ENCODE measurements around the gene ADSS2. TPM values are rescaled to one million over a fixed set of nuclear protein-coding genes. Genes with fewer than 3 reads are reported as not detected.
"Not testable (repeated sequence)": the region's sequence is repeated elsewhere in the genome, so short reads cannot be mapped to it uniquely, and the experiment has no call there.

ADSS2 gene
- total RNA-seq, 4 donors from 2014 or later = 8.0 to 18.4 (median 9.9) TPM

DNA sequence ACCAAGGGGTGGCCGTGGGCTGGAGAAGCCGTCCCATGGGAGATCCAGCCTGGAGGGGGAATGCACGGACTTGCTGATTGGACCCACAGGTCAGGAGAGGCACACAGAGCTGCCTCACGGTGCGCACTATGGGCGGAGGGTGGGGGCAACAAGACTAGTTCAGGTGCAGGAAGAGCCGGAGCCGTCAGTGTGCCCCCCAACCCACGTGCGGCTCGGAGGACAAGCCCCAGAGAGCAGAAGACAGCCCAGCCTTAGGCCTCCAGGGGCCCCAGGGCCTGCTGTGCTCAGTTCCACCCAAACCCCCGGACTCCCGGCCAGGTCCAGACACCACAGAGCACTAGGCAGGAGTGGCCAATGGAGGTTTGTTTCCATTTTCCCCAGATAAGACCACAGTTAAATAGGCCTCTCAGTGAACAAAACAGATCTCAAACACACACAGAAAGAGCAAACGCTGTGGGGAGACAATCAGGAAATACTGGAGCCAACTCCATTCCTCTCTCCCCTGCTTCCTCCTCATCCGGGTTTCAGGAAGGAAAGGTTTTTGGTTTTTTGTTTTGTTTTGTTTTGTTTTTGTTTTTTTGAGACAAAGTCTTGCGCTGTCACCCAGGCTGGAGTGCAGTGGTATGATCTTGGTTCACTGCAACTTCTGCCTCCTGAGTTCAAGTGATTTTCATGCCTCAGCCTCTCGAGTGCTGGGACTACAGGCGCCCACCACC lies 84.2 kb downstream of the ADSS2 start:
- ATAC-seq (no peak), DNase-seq (no peak)
- intact Hi-C loops (cut with DNase I; ENCODE audit: low total_unique reads) (no loop called here), in situ Hi-C loops (cut with MboI; ENCODE audit: low sequenced_read_pairs in 4 of 4) (no loop called here)
- no peaks in the 10 kb centered on the region for H3K4me1 ChIP-seq
- TF ChIP-seq, protein P1, sequence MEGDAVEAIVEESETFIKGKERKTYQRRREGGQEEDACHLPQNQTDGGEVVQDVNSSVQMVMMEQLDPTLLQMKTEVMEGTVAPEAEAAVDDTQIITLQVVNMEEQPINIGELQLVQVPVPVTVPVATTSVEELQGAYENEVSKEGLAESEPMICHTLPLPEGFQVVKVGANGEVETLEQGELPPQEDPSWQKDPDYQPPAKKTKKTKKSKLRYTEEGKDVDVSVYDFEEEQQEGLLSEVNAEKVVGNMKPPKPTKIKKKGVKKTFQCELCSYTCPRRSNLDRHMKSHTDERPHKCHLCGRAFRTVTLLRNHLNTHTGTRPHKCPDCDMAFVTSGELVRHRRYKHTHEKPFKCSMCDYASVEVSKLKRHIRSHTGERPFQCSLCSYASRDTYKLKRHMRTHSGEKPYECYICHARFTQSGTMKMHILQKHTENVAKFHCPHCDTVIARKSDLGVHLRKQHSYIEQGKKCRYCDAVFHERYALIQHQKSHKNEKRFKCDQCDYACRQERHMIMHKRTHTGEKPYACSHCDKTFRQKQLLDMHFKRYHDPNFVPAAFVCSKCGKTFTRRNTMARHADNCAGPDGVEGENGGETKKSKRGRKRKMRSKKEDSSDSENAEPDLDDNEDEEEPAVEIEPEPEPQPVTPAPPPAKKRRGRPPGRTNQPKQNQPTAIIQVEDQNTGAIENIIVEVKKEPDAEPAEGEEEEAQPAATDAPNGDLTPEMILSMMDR (IDR thresholded peaks at IDR 0.05 in 4 of 5, conservative IDR thresholded peaks at IDR 0.05 in 1 of 5) = no peak
- TF ChIP-seq POLR2A (IDR thresholded peaks at IDR 0.05) = no peak
- H3K27me3 ChIP-seq = no peaks in the 10 kb centered on the region
- H3K9me3 ChIP-seq = no peaks in the 10 kb centered on the region
- H3K4me3 ChIP-seq = no peak overlapping the region
- H3K27ac ChIP-seq = no peak overlapping the region
- H3K36me3 ChIP-seq = no peaks in the 10 kb centered on the region

DNA sequence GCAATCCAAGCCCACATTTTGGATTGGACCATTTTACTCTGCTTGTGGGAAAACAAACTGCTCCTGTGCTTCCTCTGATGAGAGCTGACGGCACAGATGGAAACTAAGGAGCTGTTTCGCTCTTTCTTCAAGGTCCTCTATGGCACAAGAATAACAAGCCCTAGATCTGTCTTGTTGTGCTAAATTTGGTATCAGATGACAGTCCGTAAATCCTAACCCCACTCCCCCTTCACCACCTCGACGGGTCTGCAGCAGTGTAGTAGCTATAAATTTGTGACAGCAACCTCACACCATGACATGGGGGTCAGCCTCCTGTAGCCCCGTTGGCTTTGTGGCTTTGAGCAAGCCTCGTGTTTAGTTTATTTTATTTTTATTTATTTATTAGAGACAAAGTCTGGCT lies 85.9 kb downstream of the ADSS2 start:
- no peak for ATAC-seq
- no peak overlapping the region for H3K4me3 ChIP-seq
- in situ Hi-C loops (cut with MboI; ENCODE audit: low sequenced_read_pairs in 4 of 4) = no loop called here

DNA sequence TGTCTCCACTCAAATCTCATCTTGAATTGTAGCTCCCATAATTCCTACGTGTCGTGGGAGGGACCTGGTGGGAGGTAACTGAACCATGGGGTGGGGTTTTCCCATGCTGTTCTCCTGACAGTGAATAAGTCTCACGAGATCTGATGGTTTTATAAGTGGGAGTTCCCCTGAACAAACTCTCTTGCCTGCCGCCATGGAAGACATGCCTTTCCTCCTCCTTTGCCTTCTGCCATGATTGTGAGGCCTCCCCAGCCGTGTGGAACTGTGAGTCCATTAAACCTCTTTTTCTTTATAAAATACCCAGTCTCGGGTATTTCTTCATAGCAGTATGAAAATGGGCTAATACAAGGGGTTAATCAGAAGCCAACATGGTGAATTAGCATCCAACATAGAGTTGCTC lies 86.4 kb downstream of the ADSS2 start:
- H3K27me3 ChIP-seq, DNase-seq: not testable (repeated sequence)

More for the DNA sequence above, 85.9 kb downstream of the ADSS2 start:
- Histone ChIP-seq H3K27me3 (no peaks in the 10 kb centered on the region), H3K36me3 (no peaks in the 10 kb centered on the region), H3K27ac (no peak overlapping the region), H3K4me1 (no peaks in the 10 kb centered on the region), H3K9me3 (no peaks in the 10 kb centered on the region)
- DNase-seq = no peak
- intact Hi-C loops (cut with DNase I; ENCODE audit: low total_unique reads) = no loop called here
- TF ChIP-seq POLR2A (IDR thresholded peaks at IDR 0.05) = no peak
- TF ChIP-seq, protein P1 (IDR thresholded peaks at IDR 0.05 in 4 of 5, conservative IDR thresholded peaks at IDR 0.05 in 1 of 5) = no peak

GRCh38 chr1:244362476-244362875 lies 89.2 kb downstream of the ADSS2 start:
- Histone ChIP-seq H3K27me3 (no peaks in the 10 kb centered on the region), H3K4me3 (no peak overlapping the region), H3K36me3 (no peaks in the 10 kb centered on the region), H3K4me1 (no peaks in the 10 kb centered on the region), H3K9me3 (no peaks in the 10 kb centered on the region), H3K27ac (no peak overlapping the region)
- in situ Hi-C loops (cut with MboI; ENCODE audit: low sequenced_read_pairs in 4 of 4) = no loop called here
- TF ChIP-seq POLR2A (IDR thresholded peaks at IDR 0.05) = no peak
- TF ChIP-seq, protein P1 (IDR thresholded peaks at IDR 0.05 in 4 of 5, conservative IDR thresholded peaks at IDR 0.05 in 1 of 5) = no peak
- no peak for ATAC-seq
- no peak for DNase-seq
- intact Hi-C loops (cut with DNase I; ENCODE audit: low total_unique reads) = no loop called here

More for the DNA sequence above, 86.4 kb downstream of the ADSS2 start:
- H3K36me3 ChIP-seq; H3K9me3 ChIP-seq; in situ Hi-C loops (cut with MboI; ENCODE audit: low sequenced_read_pairs in 4 of 4); H3K4me3 ChIP-seq; H3K27ac ChIP-seq; ATAC-seq; H3K4me1 ChIP-seq; intact Hi-C loops (cut with DNase I; ENCODE audit: low total_unique reads): not testable (repeated sequence)

DNA sequence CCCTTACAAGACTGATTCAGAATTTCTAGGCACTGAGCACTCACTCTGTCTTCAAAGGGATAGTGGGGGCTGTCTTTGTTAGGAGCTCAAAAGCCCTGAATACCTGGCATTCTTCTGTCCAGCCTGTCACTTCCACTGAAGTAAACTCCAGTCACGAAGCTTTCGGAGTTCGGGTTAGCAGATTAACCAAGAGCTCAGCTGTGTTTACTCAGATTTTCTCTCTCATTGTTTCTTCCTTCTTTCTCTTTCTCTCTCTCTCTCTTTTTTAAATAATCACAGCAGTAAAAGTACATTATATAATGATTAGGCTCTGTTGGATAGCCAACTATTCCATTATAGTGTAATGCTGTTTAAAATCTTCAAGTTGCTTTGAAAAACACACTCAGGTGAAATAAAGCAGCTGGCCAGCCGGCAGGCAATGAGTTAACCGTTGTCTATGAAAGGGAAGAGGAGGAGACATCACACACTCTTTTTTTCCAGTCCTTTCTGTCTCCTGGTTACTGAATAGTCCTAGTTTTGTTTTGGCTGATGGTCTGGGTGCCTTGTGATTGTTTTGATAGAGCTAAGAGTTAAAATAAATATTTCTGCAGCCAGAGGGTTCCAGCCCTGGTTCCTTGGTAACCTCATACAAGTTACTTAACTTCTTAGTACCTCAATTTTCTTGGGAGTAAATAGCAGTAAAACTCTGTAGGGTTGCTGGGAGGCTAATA lies 89.8 kb downstream of the ADSS2 start:
- TF ChIP-seq, protein P1 (IDR thresholded peaks at IDR 0.05 in 4 of 5, conservative IDR thresholded peaks at IDR 0.05 in 1 of 5) = no peak
- no peak for TF ChIP-seq POLR2A (IDR thresholded peaks at IDR 0.05)

More for the DNA sequence above, 89.8 kb downstream of the ADSS2 start:
- no peaks in the 10 kb centered on the region for H3K27me3 ChIP-seq
- DNase-seq (no peak), ATAC-seq (no peak)
- no peaks in the 10 kb centered on the region for H3K9me3 ChIP-seq
- H3K36me3 ChIP-seq = no peaks in the 10 kb centered on the region
- H3K4me3 ChIP-seq = no peak overlapping the region
- intact Hi-C loops (cut with DNase I; ENCODE audit: low total_unique reads) (no loop called here), in situ Hi-C loops (cut with MboI; ENCODE audit: low sequenced_read_pairs in 4 of 4) (no loop called here)
- H3K27ac ChIP-seq = no peak overlapping the region
- no peaks in the 10 kb centered on the region for H3K4me1 ChIP-seq
